A673 (cell line): Measurements from ENCODE around the gene SPON2. TPM values are rescaled to one million over a fixed set of nuclear protein-coding genes. Genes with fewer than 3 reads are reported as not detected.

ENCODE experiments used
- BruUV-seq: library from RNA; stranded (reverse); fragments of 400-500 nt; replicated peaks from 2 replicates; lab custom pipeline; 2021; lab: Mats Ljungman, UMichigan
- CTCF ChIA-PET: fragments of 300-600 bp; sonication (Branson Sonifier 250); formaldehyde crosslinking; loops from one replicate; lab custom pipeline; 2022; ENCODE audit warnings: antibody characterized with exemption; lab: Charles Lee
- POLR2A ChIA-PET: fragments of 300-600 bp; sonication (Branson Sonifier 250); formaldehyde crosslinking; loops from one replicate; lab custom pipeline; 2022; ENCODE audit warnings: antibody characterized with exemption; ENCODE audit not compliant: low non-redundant PET; lab: Charles Lee
- DNase-seq: peaks from one replicate; pipeline ENCODE4 v3.0.0-alpha.2; 2015; ENCODE audit warnings: low spot score
- H3K27ac ChIP-seq: fragments of 200-600 bp; sonication (generic); 2 replicates; pipeline ENCODE4 v1.5.1; 2016; ENCODE audit warnings: mixed run types, low read depth, mild to moderate bottlenecking, mixed read lengths, antibody characterized with exemption, low read length; ENCODE audit not compliant: poor library complexity, severe bottlenecking
- H3K27me3 ChIP-seq: fragments of 200-600 bp; sonication (generic); replicated peaks from 2 replicates; pipeline ENCODE4 v1.6.1; 2017; ENCODE audit warnings: mixed run types, low read depth, mild to moderate bottlenecking, mixed read lengths, antibody characterized with exemption, low read length; ENCODE audit not compliant: insufficient read depth, poor library complexity
- H3K36me3 ChIP-seq: fragments of 200-600 bp; sonication (generic); 2 replicates; pipeline ENCODE4 v1.6.1; 2016; ENCODE audit warnings: mixed run types, mild to moderate bottlenecking, mixed read lengths, antibody characterized with exemption, low read length; ENCODE audit not compliant: insufficient read depth, poor library complexity, severe bottlenecking
- H3K4me1 ChIP-seq: fragments of 200-600 bp; sonication (generic); 2 replicates; pipeline ENCODE4 v1.6.1; 2017; ENCODE audit warnings: mixed run types, mild to moderate bottlenecking, mixed read lengths, antibody characterized with exemption, low read length; ENCODE audit not compliant: insufficient read depth, poor library complexity, severe bottlenecking
- H3K4me3 ChIP-seq: fragments of 200-600 bp; sonication (generic); 2 replicates; pipeline ENCODE4 v1.5.1; 2016; ENCODE audit warnings: low read depth, mixed run types, mild to moderate bottlenecking, mixed read lengths, low read length; ENCODE audit not compliant: poor library complexity, severe bottlenecking
- H3K9me3 ChIP-seq: fragments of 200-600 bp; sonication (generic); 2 replicates; pipeline ENCODE4 v1.6.1; 2016; ENCODE audit warnings: mixed run types, low read depth, mild to moderate bottlenecking, mixed read lengths, antibody characterized with exemption, low read length; ENCODE audit not compliant: poor library complexity, severe bottlenecking
- CTCF ChIP-seq: fragments of 300-800, 200-600 bp; sonication (generic); conservative IDR thresholded peaks from 2 replicates; pipeline ENCODE4 v1.5.1; 2017; ENCODE audit warnings: low read depth, mild to moderate bottlenecking, antibody characterized with exemption, low read length, moderate library complexity, mixed read lengths
- EZH2 ChIP-seq: fragments of 200-600 bp; sonication (generic); IDR thresholded peaks from 2 replicates; pipeline ENCODE4 v1.6.1; 2017; ENCODE audit warnings: borderline replicate concordance, low read depth, mild to moderate bottlenecking, mixed read lengths, antibody characterized with exemption, low read length; ENCODE audit not compliant: poor library complexity, severe bottlenecking
- intact Hi-C: fragments of 100-400 bp; cut with micrococcal nuclease; formaldehyde crosslinking; loops from one replicate; pipeline ENCODE4 v1.10.0; 2022; ENCODE audit not compliant: unreplicated experiment
- total RNA-seq: library from RNA; stranded (reverse); gene quantifications from 2 replicates; pipeline ENCODE4 v1.2.3, GENCODE V29; 2021

SPON2 gene
- total RNA-seq, 1 experiment from 2014 or later: 2.3 TPM

- POLR2A ChIA-PET: no interaction called here
- no TSS peak for BruUV-seq
These were observed 29.6 kb upstream of the SPON2 start for GRCh38 chr4:1201851-1202525.

GRCh38 chr4:1200425-1201035 is 28.1 kb upstream of the SPON2 start:
- TF ChIP-seq CTCF: no peak
- TF ChIP-seq EZH2: no peak
- BruUV-seq: no TSS peak
- DNase-seq: peak; percentile 36
- no peaks in the 10 kb centered on the region for H3K27me3 ChIP-seq
- no peak overlapping the region for H3K27ac ChIP-seq
- H3K4me1 ChIP-seq: no peaks in the 10 kb centered on the region
- no peaks in the 10 kb centered on the region for H3K36me3 ChIP-seq
- no peaks in the 10 kb centered on the region for H3K9me3 ChIP-seq
- intact Hi-C loops: no loop called here
- ChIA-PET CTCF (no interaction called here), POLR2A (no interaction called here)
- no peak overlapping the region for H3K4me3 ChIP-seq

More at GRCh38 chr4:1201851-1202525, 29.6 kb upstream of the SPON2 start:
- no peak overlapping the region for H3K4me3 ChIP-seq
- CTCF ChIA-PET: no interaction called here
- no peak overlapping the region for H3K27ac ChIP-seq
- H3K36me3 ChIP-seq: no peaks in the 10 kb centered on the region
- DNase-seq: no peak
- no peaks in the 10 kb centered on the region for H3K9me3 ChIP-seq
- no peak for TF ChIP-seq EZH2
- no peak for TF ChIP-seq CTCF
- H3K27me3 ChIP-seq: no peaks in the 10 kb centered on the region
- no peaks in the 10 kb centered on the region for H3K4me1 ChIP-seq
- intact Hi-C loops: no loop called here

GRCh38 chr4:1199556-1200331 is 27.4 kb upstream of the SPON2 start:
- ChIA-PET CTCF (no interaction called here), POLR2A (no interaction called here)
- Histone ChIP-seq H3K27ac (no peak overlapping the region), H3K4me1 (no peaks in the 10 kb centered on the region), H3K27me3 (no peaks in the 10 kb centered on the region), H3K4me3 (no peak overlapping the region), H3K9me3 (no peaks in the 10 kb centered on the region), H3K36me3 (no peaks in the 10 kb centered on the region)
- TF ChIP-seq CTCF: no peak
- no peak for TF ChIP-seq EZH2
- no peak for DNase-seq
- no TSS peak for BruUV-seq
- intact Hi-C loops: no loop called here
